ENCODE results near the gene GRIN2C.

GRIN2C gene

DNA sequence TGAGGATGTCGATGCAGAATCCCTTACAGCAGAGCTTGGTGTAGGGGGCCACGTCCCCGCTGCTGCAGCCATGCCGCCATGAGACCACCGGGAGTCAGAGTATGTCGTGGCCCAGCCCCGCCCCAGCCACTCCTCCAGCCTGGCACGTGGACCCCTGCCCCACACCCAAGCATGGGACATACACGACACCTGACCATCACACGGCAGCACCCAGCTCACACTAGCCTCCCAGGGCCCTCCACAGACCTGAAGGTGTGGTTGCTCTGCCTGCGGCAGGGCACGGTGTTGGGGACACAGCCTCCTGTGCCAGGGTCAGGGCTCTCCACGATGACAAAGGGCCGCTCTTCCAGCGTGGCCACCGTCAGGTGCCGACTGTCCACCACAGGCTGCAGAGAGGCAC, 9.4 kb downstream of the GRIN2C start:
- in situ Hi-C loops (cut with HindIII; ENCODE audit: low sequenced_read_pairs) = no loop called here

- in situ Hi-C loops (cut with HindIII; ENCODE audit: low sequenced_read_pairs) = no loop called here
Measured at GRCh38 chr17:74848656-74849399, 10.9 kb downstream of the GRIN2C start.

GRCh38 chr17:74846621-74847020, 13.1 kb downstream of the GRIN2C start:
- in situ Hi-C loops (cut with HindIII; ENCODE audit: low sequenced_read_pairs) = no loop called here

GRCh38 chr17:74843352-74843627, 16.4 kb downstream of the GRIN2C start:
- in situ Hi-C loops (cut with HindIII; ENCODE audit: low sequenced_read_pairs) = no loop called here

DNA sequence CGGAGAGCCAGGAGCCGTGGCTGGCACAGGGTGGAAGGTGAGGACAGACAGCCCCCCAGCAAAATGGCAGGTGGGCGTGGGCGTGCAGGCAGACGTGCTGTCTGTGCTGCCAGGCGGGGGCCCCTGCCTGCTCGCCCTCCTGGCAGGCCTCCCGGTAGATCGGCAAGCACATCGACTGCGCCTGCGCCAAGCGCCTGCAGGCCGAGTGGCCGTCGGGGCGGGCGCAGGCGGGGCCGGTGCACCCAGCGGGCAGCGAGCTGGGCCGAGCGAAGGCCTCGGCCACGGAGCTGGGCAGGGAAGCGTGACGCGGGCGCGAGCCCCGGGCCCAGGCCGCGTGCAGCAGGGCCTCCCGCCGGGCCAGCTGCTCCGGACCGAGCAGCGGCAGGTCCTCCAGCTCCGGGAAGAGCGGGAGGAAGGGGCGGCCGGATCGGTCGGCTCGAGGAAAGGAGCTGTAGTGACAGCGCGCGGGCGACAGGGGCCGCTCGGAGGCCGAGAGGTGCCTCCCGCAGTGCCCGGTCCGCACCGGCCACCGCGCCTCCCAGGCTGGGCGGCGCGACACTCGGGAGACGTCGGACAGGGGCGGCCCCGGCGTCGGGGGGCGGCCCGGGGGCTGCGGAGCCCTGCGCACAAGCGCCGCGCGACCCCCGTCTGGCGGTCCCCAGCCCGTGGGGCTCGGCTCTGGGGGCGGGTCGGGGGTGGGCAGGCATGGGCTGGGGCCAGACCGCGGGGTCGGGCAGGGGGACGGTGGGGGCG, 16.9 kb downstream of the GRIN2C start:
- in situ Hi-C loops (cut with HindIII; ENCODE audit: low sequenced_read_pairs) = no loop called here

DNA sequence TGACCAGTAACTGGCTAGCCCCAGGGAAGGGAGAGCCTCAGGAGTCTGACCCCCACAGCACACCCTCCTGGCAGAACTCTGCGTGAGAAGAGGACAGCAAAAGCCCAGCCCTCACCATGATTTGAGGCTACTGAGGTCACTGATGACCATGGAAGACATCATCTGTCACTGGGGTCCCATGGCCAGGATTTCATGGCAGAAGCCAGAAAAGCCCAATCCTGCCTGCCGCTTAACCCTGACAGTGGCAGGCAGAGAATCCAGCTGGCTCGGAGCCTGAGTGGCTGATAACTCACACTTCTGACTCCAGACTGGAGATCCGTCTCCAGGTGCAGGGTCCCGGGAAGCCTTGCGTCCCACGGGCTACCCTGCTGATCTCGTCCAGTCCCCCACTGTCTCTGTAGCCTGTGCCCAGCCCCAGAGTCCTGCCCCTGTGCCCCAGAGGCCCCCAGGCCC, 17.5 kb downstream of the GRIN2C start:
- in situ Hi-C loops (cut with HindIII; ENCODE audit: low sequenced_read_pairs) = no loop called here

- in situ Hi-C loops (cut with HindIII; ENCODE audit: low sequenced_read_pairs) = no loop called here
Measured at GRCh38 chr17:74840989-74841666, 18.6 kb downstream of the GRIN2C start.

- in situ Hi-C loops (cut with HindIII; ENCODE audit: low sequenced_read_pairs) = no loop called here
Measured at GRCh38 chr17:74839990-74840852, 19.5 kb downstream of the GRIN2C start.

GRCh38 chr17:74838274-74838673, 21.4 kb downstream of the GRIN2C start:
- in situ Hi-C loops (cut with HindIII; ENCODE audit: low sequenced_read_pairs) = no loop called here

GRCh38 chr17:74836691-74837467, 22.8 kb downstream of the GRIN2C start:
- in situ Hi-C loops (cut with HindIII; ENCODE audit: low sequenced_read_pairs) = no loop called here

GRCh38 chr17:74836191-74836590, 23.5 kb downstream of the GRIN2C start:
- in situ Hi-C loops (cut with HindIII; ENCODE audit: low sequenced_read_pairs) = no loop called here

GRCh38 chr17:74833501-74834377, 25.9 kb downstream of the GRIN2C start:
- in situ Hi-C loops (cut with HindIII; ENCODE audit: low sequenced_read_pairs) = no loop called here

- in situ Hi-C loops (cut with HindIII; ENCODE audit: low sequenced_read_pairs) = no loop called here
Measured at GRCh38 chr17:74832421-74832820, 27.3 kb downstream of the GRIN2C start.

- in situ Hi-C loops (cut with HindIII; ENCODE audit: low sequenced_read_pairs) = no loop called here
Measured at GRCh38 chr17:74831444-74832146, 28.1 kb downstream of the GRIN2C start.

- in situ Hi-C loops (cut with HindIII; ENCODE audit: low sequenced_read_pairs) = no loop called here
Measured at GRCh38 chr17:74830861-74831260, 28.8 kb downstream of the GRIN2C start.

GRCh38 chr17:74827800-74828199, 31.9 kb downstream of the GRIN2C start:
- in situ Hi-C loops (cut with HindIII; ENCODE audit: low sequenced_read_pairs) = no loop called here

GRCh38 chr17:74825952-74826719, 33.5 kb downstream of the GRIN2C start:
- in situ Hi-C loops (cut with HindIII; ENCODE audit: low sequenced_read_pairs) = no loop called here
